Measurements from ENCODE around the gene C1orf21.

Gene C1orf21

GRCh38 chr1:184650177-184650866 lies 263.5 kb downstream of the C1orf21 start:
- DNase-seq (ENCODE audit: low read depth in 2 of 2), result no peak

GRCh38 chr1:184655185-184655584 lies 268.4 kb downstream of the C1orf21 start:
- DNase-seq (ENCODE audit: low read depth in 2 of 2), result no peak

- no peak for DNase-seq (ENCODE audit: low read depth in 2 of 2)
These were observed 269.4 kb downstream of the C1orf21 start for GRCh38 chr1:184656221-184656620.

GRCh38 chr1:184658055-184658454 lies 271.2 kb downstream of the C1orf21 start:
- DNase-seq (ENCODE audit: low read depth in 2 of 2), result no peak

GRCh38 chr1:184660462-184661191 lies 273.8 kb downstream of the C1orf21 start:
- DNase-seq (ENCODE audit: low read depth in 2 of 2), result no peak

- DNase-seq (ENCODE audit: low read depth in 2 of 2), result no peak
These were observed 275.0 kb downstream of the C1orf21 start for GRCh38 chr1:184661801-184662200.

- peak in 1 of 2 donors; percentile 35 for DNase-seq (ENCODE audit: low read depth in 2 of 2)
These were observed 277.3 kb downstream of the C1orf21 start for GRCh38 chr1:184664042-184664660.

GRCh38 chr1:184664661-184665060 lies 277.8 kb downstream of the C1orf21 start:
- DNase-seq (ENCODE audit: low read depth in 2 of 2), result no peak

GRCh38 chr1:184665360-184665759 lies 278.5 kb downstream of the C1orf21 start:
- no peak for DNase-seq (ENCODE audit: low read depth in 2 of 2)

GRCh38 chr1:184669391-184669790 lies 282.6 kb downstream of the C1orf21 start:
- no peak for DNase-seq (ENCODE audit: low read depth in 2 of 2)

- no peak for DNase-seq (ENCODE audit: low read depth in 2 of 2)
These were observed 285.3 kb downstream of the C1orf21 start for GRCh38 chr1:184672013-184672726.

GRCh38 chr1:184673305-184673704 lies 286.5 kb downstream of the C1orf21 start:
- DNase-seq (ENCODE audit: low read depth in 2 of 2), result no peak

- DNase-seq (ENCODE audit: low read depth in 2 of 2), result no peak
These were observed 290.5 kb downstream of the C1orf21 start for GRCh38 chr1:184677344-184677743.

Measured in activated CD4-positive, alpha-beta T cell treated with anti-CD3 and anti-CD28 coated beads for 24 hours (primary cell).